Effector memory CD4-positive, alpha-beta T cell (primary cell): ENCODE measurements around the gene HOXA6.

ENCODE experiments used
- DNase-seq, 3 donors: peaks; one replicate each; pipeline ENCODE4 v3.0.0-alpha.2; 2020
- H3K27ac ChIP-seq: 2 replicates; pipeline ENCODE4 v1.7.0; 2013; ENCODE audit warnings: mild to moderate bottlenecking, low read length, moderate library complexity; ENCODE audit not compliant: insufficient read depth, poor library complexity, severe bottlenecking
- H3K27me3 ChIP-seq: replicated peaks from 2 replicates; pipeline ENCODE4 v1.7.0; 2013; ENCODE audit warnings: mild to moderate bottlenecking, low read length; ENCODE audit not compliant: insufficient read depth, control insufficient read depth, poor library complexity, severe bottlenecking
- H3K36me3 ChIP-seq: 2 replicates; pipeline ENCODE4 v1.7.0; 2013; ENCODE audit warnings: mild to moderate bottlenecking, low read length, moderate library complexity; ENCODE audit not compliant: control insufficient read depth, insufficient read depth
- H3K4me1 ChIP-seq: 2 replicates; pipeline ENCODE4 v1.7.0; 2013; ENCODE audit warnings: low read length, mild to moderate bottlenecking; ENCODE audit not compliant: control insufficient read depth, insufficient read depth, poor library complexity, severe bottlenecking
- H3K4me3 ChIP-seq: 2 replicates; pipeline ENCODE4 v1.7.0; 2013; ENCODE audit warnings: low read length, low read depth, mild to moderate bottlenecking; ENCODE audit not compliant: insufficient read depth, poor library complexity, severe bottlenecking
- H3K9me3 ChIP-seq: 2 replicates; pipeline ENCODE4 v1.7.0; 2013; ENCODE audit warnings: mild to moderate bottlenecking, low read length, moderate library complexity; ENCODE audit not compliant: control insufficient read depth

Gene HOXA6

GRCh38 chr7:27122077-27122910 is 25.3 kb downstream of the HOXA6 start:
- Histone ChIP-seq H3K27ac (no peak overlapping the region), H3K27me3 (peaks cover 6% of the 10 kb centered on the region), H3K4me1 (no peaks in the 10 kb centered on the region), H3K36me3 (no peaks in the 10 kb centered on the region), H3K9me3 (no peaks in the 10 kb centered on the region), H3K4me3 (no peak overlapping the region)
- DNase-seq: no peak

- peaks cover 2% of the 10 kb centered on the region for H3K27me3 ChIP-seq
- no peaks in the 10 kb centered on the region for H3K9me3 ChIP-seq
- no peak overlapping the region for H3K27ac ChIP-seq
- no peak for DNase-seq
- no peaks in the 10 kb centered on the region for H3K4me1 ChIP-seq
- no peaks in the 10 kb centered on the region for H3K36me3 ChIP-seq
- H3K4me3 ChIP-seq: no peak overlapping the region
Observed at GRCh38 chr7:27121684-27122076, 25.9 kb downstream of the HOXA6 start.

GRCh38 chr7:27119412-27119911 is 28.1 kb downstream of the HOXA6 start:
- Histone ChIP-seq H3K4me1 (no peaks in the 10 kb centered on the region), H3K27ac (no peak overlapping the region), H3K36me3 (no peaks in the 10 kb centered on the region), H3K9me3 (no peaks in the 10 kb centered on the region), H3K4me3 (no peak overlapping the region), H3K27me3 (peaks cover 8% of the 10 kb centered on the region)
- no peak for DNase-seq

GRCh38 chr7:27118580-27118979 is 29.0 kb downstream of the HOXA6 start:
- Histone ChIP-seq H3K27me3 (peaks cover 8% of the 10 kb centered on the region), H3K4me1 (no peaks in the 10 kb centered on the region), H3K36me3 (no peaks in the 10 kb centered on the region), H3K27ac (no peak overlapping the region), H3K9me3 (no peaks in the 10 kb centered on the region), H3K4me3 (no peak overlapping the region)
- DNase-seq: no peak

GRCh38 chr7:27117887-27118491 is 29.6 kb downstream of the HOXA6 start:
- Histone ChIP-seq H3K4me1 (no peaks in the 10 kb centered on the region), H3K27me3 (peaks cover 8% of the 10 kb centered on the region), H3K27ac (no peak overlapping the region), H3K4me3 (no peak overlapping the region), H3K36me3 (no peaks in the 10 kb centered on the region), H3K9me3 (no peaks in the 10 kb centered on the region)
- DNase-seq: no peak

- DNase-seq: no peak
- no peaks in the 10 kb centered on the region for H3K36me3 ChIP-seq
- H3K9me3 ChIP-seq: no peaks in the 10 kb centered on the region
- H3K4me3 ChIP-seq: no peak overlapping the region
- peaks cover 8% of the 10 kb centered on the region for H3K27me3 ChIP-seq
- no peaks in the 10 kb centered on the region for H3K4me1 ChIP-seq
- no peak overlapping the region for H3K27ac ChIP-seq
Observed at GRCh38 chr7:27116962-27117886, 30.4 kb downstream of the HOXA6 start.

GRCh38 chr7:27116031-27116961 is 31.3 kb downstream of the HOXA6 start:
- Histone ChIP-seq H3K27me3 (peaks cover 8% of the 10 kb centered on the region), H3K9me3 (no peaks in the 10 kb centered on the region), H3K4me1 (no peaks in the 10 kb centered on the region), H3K36me3 (no peaks in the 10 kb centered on the region), H3K4me3 (no peak overlapping the region), H3K27ac (no peak overlapping the region)
- DNase-seq: no peak

- DNase-seq: no peak
- Histone ChIP-seq H3K4me3 (no peak overlapping the region), H3K27me3 (peaks cover 8% of the 10 kb centered on the region), H3K4me1 (no peaks in the 10 kb centered on the region), H3K36me3 (no peaks in the 10 kb centered on the region), H3K27ac (no peak overlapping the region), H3K9me3 (no peaks in the 10 kb centered on the region)
Observed at GRCh38 chr7:27115221-27116026, 32.1 kb downstream of the HOXA6 start.

GRCh38 chr7:27114881-27115220 is 32.7 kb downstream of the HOXA6 start:
- Histone ChIP-seq H3K4me3 (no peak overlapping the region), H3K27ac (no peak overlapping the region), H3K27me3 (peaks cover 8% of the 10 kb centered on the region), H3K36me3 (no peaks in the 10 kb centered on the region), H3K9me3 (no peaks in the 10 kb centered on the region), H3K4me1 (no peaks in the 10 kb centered on the region)
- DNase-seq: no peak
